OCI-LY7 (cell line): Measurements from ENCODE around the gene AFF2.

ENCODE experiments used
- CTCF ChIP-seq: fragments of 200-600 bp; sonication (generic); conservative IDR thresholded peaks from 2 replicates; pipeline ENCODE4 v1.5.1; 2014; ENCODE audit warnings: mild to moderate bottlenecking, antibody characterized with exemption, low read length, moderate library complexity, mixed read lengths
- EZH2phosphoT487 ChIP-seq: fragments of 200-600 bp; sonication (generic); IDR thresholded peaks from 2 replicates; pipeline ENCODE4 v1.6.1; 2018; ENCODE audit warnings: low read depth, borderline replicate concordance, mild to moderate bottlenecking, mixed run types, antibody characterized with exemption, low read length, moderate library complexity, mixed read lengths

- TF ChIP-seq CTCF, result no peak
- TF ChIP-seq EZH2phosphoT487, result no peak
These were observed 378.0 kb downstream of the AFF2 start for GRCh38 chrX:148878371-148878770.
